B cell (primary cell): ENCODE data around the gene CPA2. TPM values are rescaled to one million over a fixed set of nuclear protein-coding genes. Genes with fewer than 3 reads are reported as not detected.

Source experiments
- ATAC-seq: fragments of 200-7000 bp; cut with Tn5 transposase; one replicate; pipeline ENCODE4 v1.10.0; 2021; ENCODE audit warnings: low read depth, mild to moderate bottlenecking, moderate number of reproducible peaks, moderate library complexity
- CTCF ChIA-PET: fragments of 350-600 bp; sonication (Branson Sonifier 250); formaldehyde crosslinking; loops from one replicate; lab custom pipeline; 2021; ENCODE audit warnings: antibody characterized with exemption, inconsistent platforms; lab: Charles Lee
- POLR2A ChIA-PET: fragments of 350-600 bp; sonication (Branson Sonifier 250); formaldehyde crosslinking; loops from one replicate; lab custom pipeline; 2021; ENCODE audit warnings: antibody characterized with exemption; lab: Charles Lee
- DNase-seq: peaks from one replicate; pipeline ENCODE4 v3.0.0; 2013
- H2AFZ ChIP-seq: 2 replicates; pipeline ENCODE4 v1.6.1; 2012; ENCODE audit warnings: mild to moderate bottlenecking, low read depth, low read length; ENCODE audit not compliant: insufficient read depth, poor library complexity, severe bottlenecking
- H3K27ac ChIP-seq, 2 donors: 1 replicate in 1 of 2; 2 replicates in 1 of 2; pipeline ENCODE4 v1.5.1; 2012 to 2013; ENCODE audit warnings: low read length in 2 of 2, mild to moderate bottlenecking in 2 of 2, moderate library complexity in 1 of 2
- H3K27me3 ChIP-seq, 4 experiments: fragments of 200-600 bp in 1 of 4; sonication (generic) in 1 of 4; replicated peaks in 1 of 4; 1 replicate in 2 of 4; 2 replicates in 2 of 4; pipeline versions ENCODE4 v1.6.1 to v1.7.0; 2013 to 2016; ENCODE audit warnings: low read length in 3 of 4, mild to moderate bottlenecking in 2 of 4, mixed read lengths in 1 of 4, moderate library complexity in 1 of 4; ENCODE audit not compliant: insufficient read depth in 4 of 4, control insufficient read depth in 3 of 4; ENCODE audit errors: control extremely low read depth in 1 of 4
- H3K36me3 ChIP-seq, 2 experiments: replicated peaks in 1 of 2; 1 replicate in 1 of 2; 2 replicates in 1 of 2; pipeline versions ENCODE4 v1.6.1 to v1.7.1; 2013; ENCODE audit warnings: low read length in 1 of 2; ENCODE audit not compliant: insufficient read depth in 2 of 2, control insufficient read depth in 1 of 2; ENCODE audit errors: control extremely low read depth in 1 of 2, extremely low read depth in 1 of 2
- H3K4me1 ChIP-seq, 2 donors: fragments of 200-600 bp in 1 of 2; sonication (generic) in 1 of 2; 1 replicate in 1 of 2; 2 replicates in 1 of 2; pipeline versions ENCODE4 v1.5.1 to v1.6.1; 2013 to 2017; ENCODE audit warnings: low read length in 2 of 2; ENCODE audit not compliant: control insufficient read depth in 2 of 2, insufficient read depth in 2 of 2
- H3K4me2 ChIP-seq: replicated peaks from 2 replicates; pipeline ENCODE3; 2012; ENCODE audit warnings: mild to moderate bottlenecking, low read depth, low read length; ENCODE audit not compliant: poor library complexity, severe bottlenecking
- H3K4me3 ChIP-seq, 5 experiments: fragments of 200-600 bp in 1 of 5; sonication (generic) in 1 of 5; 1 replicate in 3 of 5; 2 replicates in 2 of 5; pipeline versions ENCODE4 v1.5.1 to v1.7.0; 2011 to 2016; ENCODE audit warnings: low read length in 4 of 5, mild to moderate bottlenecking in 4 of 5, low read depth in 2 of 5, control low read depth in 1 of 5, moderate library complexity in 1 of 5; ENCODE audit not compliant: insufficient read depth in 1 of 5; ENCODE audit errors: control extremely low read depth in 1 of 5, extremely low read depth in 1 of 5
- H3K79me2 ChIP-seq: fragments of 200-600 bp; sonication (generic); one replicate; pipeline ENCODE4 v1.6.0; 2016; ENCODE audit warnings: low read length; ENCODE audit not compliant: control insufficient read depth, insufficient read depth
- H3K9ac ChIP-seq: fragments of 200-600 bp; sonication (generic); 2 replicates; pipeline ENCODE4 v1.6.1; 2017; ENCODE audit warnings: mild to moderate bottlenecking, low read length, moderate library complexity
- H3K9me3 ChIP-seq, 3 donors: one replicate each; pipeline versions ENCODE4 v1.6.1 to v1.7.1; 2013; ENCODE audit warnings: low read length in 2 of 3; ENCODE audit not compliant: control insufficient read depth in 2 of 3, insufficient read depth in 1 of 3; ENCODE audit errors: control extremely low read depth in 1 of 3
- H4K20me1 ChIP-seq: 2 replicates; pipeline ENCODE4 v1.6.0; 2012; ENCODE audit warnings: mild to moderate bottlenecking, low read length; ENCODE audit not compliant: insufficient read depth, control insufficient read depth, poor library complexity, severe bottlenecking
- H3K27ac Mint-ChIP-seq: one replicate; pipeline ENCODE4 v1.8.0; 2021; ENCODE audit warnings: mixed read lengths
- H3K27me3 Mint-ChIP-seq: one replicate; pipeline ENCODE4 v1.8.0; 2021; ENCODE audit warnings: mixed read lengths
- H3K4me1 Mint-ChIP-seq: one replicate; pipeline ENCODE4 v1.8.0; 2021; ENCODE audit warnings: mixed read lengths
- H3K4me3 Mint-ChIP-seq: one replicate; pipeline ENCODE4 v1.8.0; 2021; ENCODE audit warnings: mixed read lengths
- H3K9me3 Mint-ChIP-seq: one replicate; pipeline ENCODE4 v1.8.0; 2022; ENCODE audit warnings: mixed read lengths; ENCODE audit not compliant: insufficient read depth
- EZH2 ChIP-seq: IDR thresholded peaks from 2 replicates; pipeline ENCODE4 v1.6.1; 2012; ENCODE audit warnings: borderline replicate concordance, low read depth, mild to moderate bottlenecking, moderate library complexity, low read length; ENCODE audit not compliant: insufficient read depth, poor library complexity, severe bottlenecking
- WGBS: methylation state at CpG from one replicate; pipeline ENCODE4 v1.1.5; 2013; ENCODE audit warnings: missing lambda C conversion rate; ENCODE audit not compliant: insufficient coverage; 5-methylcytosine and 5-hydroxymethylcytosine counted together
- intact Hi-C: fragments of 100-400 bp; cut with micrococcal nuclease; formaldehyde crosslinking; loops from one replicate; pipeline ENCODE4 v1.10.0; 2022
- polyA plus RNA-seq: library from polyadenylated mRNA; depleted of rRNA; stranded (reverse); fragments of >200 nt; gene quantifications from 2 replicates; pipeline ENCODE4 v1.2.3, GENCODE V29; 2012
- total RNA-seq, 2 donors: library from RNA; stranded (reverse); fragments of 120-200 nt in 1 of 2; gene quantifications; 1 replicate in 1 of 2; 2 replicates in 1 of 2; pipeline versions ENCODE4 v1.2.3 to v1.2.4, GENCODE V29; 2013 to 2022
- TF ChIP-seq, protein P1 (sequence below): fragments of 200-600 bp; IDR thresholded peaks from one replicate; pipeline ENCODE4 v1.8.0; 2022; ENCODE audit warnings: antibody characterized with exemption, mild to moderate bottlenecking

CPA2 gene
- total and polyA plus RNA-seq, 2 donors (not counting 1 experiment from before 2014, with no cell fraction given): not detected

DNA sequence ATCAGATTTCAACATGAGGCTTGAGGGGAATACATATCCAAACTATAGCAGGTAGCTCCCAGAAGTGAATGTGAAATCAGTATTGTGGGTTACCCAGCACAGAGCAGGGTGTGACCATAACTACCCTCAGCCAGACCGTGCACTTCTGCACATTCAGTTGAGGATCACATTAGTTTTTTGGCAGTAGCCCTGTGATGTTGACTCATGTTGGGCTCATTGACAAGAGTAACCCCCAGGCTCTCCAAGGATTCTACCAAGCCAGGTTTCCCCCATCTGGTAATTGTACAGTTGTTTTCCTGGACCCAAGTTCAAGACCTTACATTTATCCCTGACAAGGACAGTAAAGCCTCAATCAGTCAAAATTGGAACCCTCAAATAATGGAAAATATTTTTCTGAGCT, 14.6 kb downstream of the CPA2 start:
- H3K9ac ChIP-seq: no peak overlapping the region
- POLR2A ChIA-PET: no interaction called here
- no peak overlapping the region for H3K4me2 ChIP-seq
- DNase-seq (no peak), ATAC-seq (no peak)
- no peak overlapping the region for H2AFZ ChIP-seq
- CTCF ChIA-PET: interaction anchor here (0.6 to 1.2 kb wide), 2 partner anchors 102 to 209 kb away, joined by 3 read pairs; no protein-coding TSS in a partner anchor
- H3K4me1 ChIP-seq: no peaks in the 10 kb centered on the region
- Mint-ChIP-seq H3K4me1 (no peaks in the 10 kb centered on the region), H3K27me3 (peaks cover 20% of the 10 kb centered on the region), H3K27ac (no peak overlapping the region), H3K4me3 (no peak overlapping the region), H3K9me3 (no peaks in the 10 kb centered on the region)
- H3K4me3 ChIP-seq: no peak overlapping the region
- TF ChIP-seq, protein P1, sequence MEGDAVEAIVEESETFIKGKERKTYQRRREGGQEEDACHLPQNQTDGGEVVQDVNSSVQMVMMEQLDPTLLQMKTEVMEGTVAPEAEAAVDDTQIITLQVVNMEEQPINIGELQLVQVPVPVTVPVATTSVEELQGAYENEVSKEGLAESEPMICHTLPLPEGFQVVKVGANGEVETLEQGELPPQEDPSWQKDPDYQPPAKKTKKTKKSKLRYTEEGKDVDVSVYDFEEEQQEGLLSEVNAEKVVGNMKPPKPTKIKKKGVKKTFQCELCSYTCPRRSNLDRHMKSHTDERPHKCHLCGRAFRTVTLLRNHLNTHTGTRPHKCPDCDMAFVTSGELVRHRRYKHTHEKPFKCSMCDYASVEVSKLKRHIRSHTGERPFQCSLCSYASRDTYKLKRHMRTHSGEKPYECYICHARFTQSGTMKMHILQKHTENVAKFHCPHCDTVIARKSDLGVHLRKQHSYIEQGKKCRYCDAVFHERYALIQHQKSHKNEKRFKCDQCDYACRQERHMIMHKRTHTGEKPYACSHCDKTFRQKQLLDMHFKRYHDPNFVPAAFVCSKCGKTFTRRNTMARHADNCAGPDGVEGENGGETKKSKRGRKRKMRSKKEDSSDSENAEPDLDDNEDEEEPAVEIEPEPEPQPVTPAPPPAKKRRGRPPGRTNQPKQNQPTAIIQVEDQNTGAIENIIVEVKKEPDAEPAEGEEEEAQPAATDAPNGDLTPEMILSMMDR: no peak
- no peak for TF ChIP-seq EZH2
- H3K27ac ChIP-seq: no peak overlapping the region
- no peaks in the 10 kb centered on the region for H3K9me3 ChIP-seq
- H3K79me2 ChIP-seq: no peaks in the 10 kb centered on the region
- intact Hi-C loops: no loop called here
- 92% methylated on average over 1 of the region's 1 CpG for WGBS
- no peaks in the 10 kb centered on the region for H3K36me3 ChIP-seq
- H4K20me1 ChIP-seq: no peaks in the 10 kb centered on the region
- peaks cover 0 to 4% (median 0%) of the 10 kb centered on the region in 4 experiments for H3K27me3 ChIP-seq

DNA sequence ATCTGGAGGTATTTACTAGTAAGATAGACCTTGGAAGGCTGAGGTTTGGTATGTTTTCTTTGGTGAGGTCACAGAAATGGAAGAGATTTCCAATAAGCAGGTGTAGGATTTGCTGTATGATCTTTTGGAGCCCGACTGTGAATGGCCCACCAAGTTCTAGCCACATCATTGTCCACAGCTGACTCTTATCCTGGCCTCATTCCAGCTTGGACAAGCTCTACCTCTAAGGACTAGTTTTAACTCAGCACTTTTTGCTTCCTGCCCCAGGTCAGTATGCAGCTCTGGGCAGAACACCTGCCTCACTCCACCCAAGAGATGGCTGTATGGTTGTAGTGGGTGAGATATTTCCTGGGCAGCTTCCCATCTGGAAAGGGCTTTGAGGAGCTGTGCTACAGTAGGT, 20.2 kb downstream of the CPA2 start:
- no peak overlapping the region for H3K27ac ChIP-seq
- no peaks in the 10 kb centered on the region for H3K79me2 ChIP-seq
- no peaks in the 10 kb centered on the region for H3K36me3 ChIP-seq
- TF ChIP-seq EZH2: no peak
- TF ChIP-seq, protein P1: no peak
- no peak overlapping the region for H2AFZ ChIP-seq
- ChIA-PET POLR2A (no interaction called here), CTCF (no interaction called here)
- Mint-ChIP-seq H3K9me3 (no peaks in the 10 kb centered on the region), H3K4me3 (no peak overlapping the region), H3K27ac (no peak overlapping the region), H3K4me1 (no peaks in the 10 kb centered on the region), H3K27me3 (peaks cover 16% of the 10 kb centered on the region)
- H3K9ac ChIP-seq: no peak overlapping the region
- no CpG with 5 or more reads among the region's 1 CpG for WGBS
- no peaks in the 10 kb centered on the region for H4K20me1 ChIP-seq
- H3K9me3 ChIP-seq: no peaks in the 10 kb centered on the region
- intact Hi-C loops: no loop called here
- ATAC-seq (no peak), DNase-seq (no peak)
- no peak overlapping the region for H3K4me2 ChIP-seq
- H3K4me1 ChIP-seq: no peaks in the 10 kb centered on the region
- no peaks in the 10 kb centered on the region for H3K27me3 ChIP-seq
- no peak overlapping the region for H3K4me3 ChIP-seq
